Measurements from ENCODE around the gene PFDN1.

- TF ChIP-seq POLR2A (IDR thresholded peaks at IDR 0.05) = no peak
- TF ChIP-seq, protein P1, sequence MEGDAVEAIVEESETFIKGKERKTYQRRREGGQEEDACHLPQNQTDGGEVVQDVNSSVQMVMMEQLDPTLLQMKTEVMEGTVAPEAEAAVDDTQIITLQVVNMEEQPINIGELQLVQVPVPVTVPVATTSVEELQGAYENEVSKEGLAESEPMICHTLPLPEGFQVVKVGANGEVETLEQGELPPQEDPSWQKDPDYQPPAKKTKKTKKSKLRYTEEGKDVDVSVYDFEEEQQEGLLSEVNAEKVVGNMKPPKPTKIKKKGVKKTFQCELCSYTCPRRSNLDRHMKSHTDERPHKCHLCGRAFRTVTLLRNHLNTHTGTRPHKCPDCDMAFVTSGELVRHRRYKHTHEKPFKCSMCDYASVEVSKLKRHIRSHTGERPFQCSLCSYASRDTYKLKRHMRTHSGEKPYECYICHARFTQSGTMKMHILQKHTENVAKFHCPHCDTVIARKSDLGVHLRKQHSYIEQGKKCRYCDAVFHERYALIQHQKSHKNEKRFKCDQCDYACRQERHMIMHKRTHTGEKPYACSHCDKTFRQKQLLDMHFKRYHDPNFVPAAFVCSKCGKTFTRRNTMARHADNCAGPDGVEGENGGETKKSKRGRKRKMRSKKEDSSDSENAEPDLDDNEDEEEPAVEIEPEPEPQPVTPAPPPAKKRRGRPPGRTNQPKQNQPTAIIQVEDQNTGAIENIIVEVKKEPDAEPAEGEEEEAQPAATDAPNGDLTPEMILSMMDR (IDR thresholded peaks at IDR 0.05) = no peak
Measured at GRCh38 chr5:140329739-140330481, 27.0 kb upstream of the PFDN1 start.

Measured in uterus (tissue), 2 donors.